SK-N-SH treated with all-trans-retinoic acid at 6 μM for 48 hours (cell line): ENCODE measurements around the gene PSMA2.

Source experiments
- ATAC-seq: fragments of 200-7000 bp; cut with Tn5 transposase; 3 replicates; pipeline ENCODE4 v1.9.1; 2020; ENCODE audit warnings: mild to moderate bottlenecking, moderate library complexity
- BACH2 ChIP-seq: fragments of 250-450 bp; sonication (Bioruptor Pico); IDR thresholded peaks from 2 replicates; pipeline ENCODE4 v1.9.0; 2021; ENCODE audit warnings: mild to moderate bottlenecking, borderline replicate concordance
- CREB5 ChIP-seq: fragments of 250-450 bp; sonication (Bioruptor Pico); IDR thresholded peaks from 2 replicates; pipeline ENCODE4 v1.5.1; 2020; ENCODE audit warnings: low read depth, mild to moderate bottlenecking, moderate library complexity
- CSDC2 ChIP-seq: fragments of 250-450 bp; sonication (Bioruptor Pico); IDR thresholded peaks from 2 replicates; pipeline ENCODE4 v1.5.0; 2020; ENCODE audit warnings: mild to moderate bottlenecking, moderate library complexity
- CSRNP3 ChIP-seq: fragments of 250-450 bp; sonication (Bioruptor Pico); IDR thresholded peaks from 2 replicates; pipeline ENCODE4 v1.5.1; 2021; ENCODE audit warnings: mild to moderate bottlenecking, moderate library complexity
- ESRRG ChIP-seq: fragments of 250-450 bp; sonication (Bioruptor Pico); IDR thresholded peaks from 2 replicates; pipeline ENCODE4 v1.6.1; 2021; ENCODE audit warnings: mild to moderate bottlenecking
- GLIS3 ChIP-seq: fragments of 250-450 bp; sonication (Bioruptor Pico); IDR thresholded peaks from 2 replicates; pipeline ENCODE4 v1.5.0; 2020; ENCODE audit warnings: mild to moderate bottlenecking, moderate library complexity
- ISL1 ChIP-seq: fragments of 250-450 bp; sonication (Bioruptor Pico); IDR thresholded peaks from 2 replicates; pipeline ENCODE4 v2.1.2; 2022; ENCODE audit warnings: mild to moderate bottlenecking, moderate library complexity
- OSR1 ChIP-seq: fragments of 250-450 bp; sonication (Bioruptor Pico); IDR thresholded peaks from 2 replicates; pipeline ENCODE4 v1.8.0; 2022; ENCODE audit warnings: moderate library complexity, mild to moderate bottlenecking, inconsistent platforms
- PATZ1 ChIP-seq: fragments of 250-450 bp; sonication (Bioruptor Pico); IDR thresholded peaks from 2 replicates; pipeline ENCODE4 v1.8.0; 2020; ENCODE audit warnings: mild to moderate bottlenecking, moderate library complexity, borderline replicate concordance
- POU6F1 ChIP-seq: fragments of 250-450 bp; sonication (Bioruptor Pico); IDR thresholded peaks from 2 replicates; pipeline ENCODE4 v1.8.0; 2021; ENCODE audit warnings: low read depth, mild to moderate bottlenecking, moderate library complexity, borderline replicate concordance
- PPARA ChIP-seq: fragments of 250-450 bp; sonication (Bioruptor Pico); IDR thresholded peaks from 2 replicates; pipeline ENCODE4 v1.5.0; 2020; ENCODE audit warnings: mild to moderate bottlenecking, borderline replicate concordance
- RARB ChIP-seq: fragments of 250-450 bp; sonication (Bioruptor Pico); IDR thresholded peaks from 2 replicates; pipeline ENCODE4 v1.8.0; 2021; ENCODE audit warnings: mild to moderate bottlenecking, moderate library complexity
- SNAI2 ChIP-seq: fragments of 250-450 bp; sonication (Bioruptor Pico); IDR thresholded peaks from 2 replicates; pipeline ENCODE4 v1.5.0; 2020; ENCODE audit warnings: mild to moderate bottlenecking, moderate library complexity
- TCF4 ChIP-seq: fragments of 250-450 bp; sonication (Bioruptor Pico); IDR thresholded peaks from 2 replicates; pipeline ENCODE4 v1.8.0; 2021; ENCODE audit warnings: mild to moderate bottlenecking, moderate library complexity, borderline replicate concordance
- TOX ChIP-seq: fragments of 250-450 bp; sonication (Bioruptor Pico); IDR thresholded peaks from 2 replicates; pipeline ENCODE4 v1.8.0; 2021; ENCODE audit warnings: mild to moderate bottlenecking, moderate library complexity, borderline replicate concordance
- TSHZ2 ChIP-seq: fragments of 250-450 bp; sonication (Bioruptor Pico); IDR thresholded peaks from 2 replicates; pipeline ENCODE4 v1.5.0; 2020; ENCODE audit warnings: mild to moderate bottlenecking, moderate library complexity
- ZFP3 ChIP-seq: fragments of 250-450 bp; sonication (Bioruptor Pico); IDR thresholded peaks from 2 replicates; pipeline ENCODE4 v1.5.0; 2020; ENCODE audit warnings: mild to moderate bottlenecking, moderate library complexity
- ZNF8 ChIP-seq: fragments of 450-650 bp; formaldehyde crosslinking; IDR thresholded peaks from 2 replicates; pipeline ENCODE4 v1.5.0; 2020; ENCODE audit warnings: mild to moderate bottlenecking, moderate library complexity

The PSMA2 gene

GRCh38 chr7:42931834-42932651 is at the start of gene PSMA2, which contains the start of gene MRPL32:
PSMA2 (minus strand) TSS chr7:42932174; CDS start chr7:42932158, 16 bp downstream.
MRPL32 (plus strand) TSS chr7:42932376; CDS start chr7:42932387, 11 bp downstream.
- TF ChIP-seq PATZ1 (CRISPR knock-in tag) (no peak), TCF4 (CRISPR knock-in tag) (no peak), TOX (no peak), TSHZ2 (CRISPR knock-in tag) (no peak), ESRRG (CRISPR knock-in tag) (no peak), RARB (CRISPR knock-in tag) (no peak), ISL1 (CRISPR knock-in tag) (no peak), GLIS3 (CRISPR knock-in tag) (no peak), ZNF8 (CRISPR knock-in tag) (no peak)
- TF ChIP-seq, all 23 proteins: peak for 0
- ATAC-seq: peak; percentile 100

- TF ChIP-seq PATZ1 (CRISPR knock-in tag) (no peak), ZFP3 (CRISPR knock-in tag) (no peak), CSDC2 (CRISPR knock-in tag) (no peak), OSR1 (CRISPR knock-in tag) (no peak), ISL1 (CRISPR knock-in tag) (no peak), ESRRG (CRISPR knock-in tag) (no peak), GLIS3 (CRISPR knock-in tag) (no peak), RARB (CRISPR knock-in tag) (no peak), SNAI2 (CRISPR knock-in tag) (no peak), CREB5 (no peak), BACH2 (CRISPR knock-in tag) (no peak), ZNF8 (CRISPR knock-in tag) (no peak), POU6F1 (CRISPR knock-in tag) (no peak), PPARA (CRISPR knock-in tag) (no peak), CSRNP3 (CRISPR knock-in tag) (no peak)
- no peak for ATAC-seq
These were observed 49.6 kb upstream of the PSMA2 start for GRCh38 chr7:42981601-42982000.
